A549 (cell line): Measurements from ENCODE around the gene ERN1.

Source experiments
- FOSL2 ChIP-seq, 2 experiments: fragments of 450-650 bp in 1 of 2; fragments of >200 bp in 1 of 2; sonication (Bioruptor Twin) in 1 of 2; formaldehyde crosslinking; IDR thresholded peaks; 2 replicates each; pipeline versions ENCODE4 v1.5.0 to v1.6.1; 2016 to 2020; ENCODE audit warnings: mild to moderate bottlenecking in 1 of 2, moderate library complexity in 1 of 2
- JUNB ChIP-seq: fragments of >200 bp; sonication (Bioruptor Twin); formaldehyde crosslinking; IDR thresholded peaks from 2 replicates; pipeline ENCODE4 v1.6.1; 2016
- PHF8 ChIP-seq: fragments of 200-600 bp; sonication (generic); IDR thresholded peaks from 2 replicates; pipeline ENCODE4 v1.6.1; 2016; ENCODE audit warnings: low read depth, mild to moderate bottlenecking, antibody characterized with exemption, moderate library complexity, borderline replicate concordance
- TF ChIP-seq, protein P1 (sequence below): fragments of >200 bp; sonication (Bioruptor Twin); formaldehyde crosslinking; IDR thresholded peaks from 3 replicates; pipeline ENCODE4 v1.5.1; 2016

- TF ChIP-seq, protein P1, sequence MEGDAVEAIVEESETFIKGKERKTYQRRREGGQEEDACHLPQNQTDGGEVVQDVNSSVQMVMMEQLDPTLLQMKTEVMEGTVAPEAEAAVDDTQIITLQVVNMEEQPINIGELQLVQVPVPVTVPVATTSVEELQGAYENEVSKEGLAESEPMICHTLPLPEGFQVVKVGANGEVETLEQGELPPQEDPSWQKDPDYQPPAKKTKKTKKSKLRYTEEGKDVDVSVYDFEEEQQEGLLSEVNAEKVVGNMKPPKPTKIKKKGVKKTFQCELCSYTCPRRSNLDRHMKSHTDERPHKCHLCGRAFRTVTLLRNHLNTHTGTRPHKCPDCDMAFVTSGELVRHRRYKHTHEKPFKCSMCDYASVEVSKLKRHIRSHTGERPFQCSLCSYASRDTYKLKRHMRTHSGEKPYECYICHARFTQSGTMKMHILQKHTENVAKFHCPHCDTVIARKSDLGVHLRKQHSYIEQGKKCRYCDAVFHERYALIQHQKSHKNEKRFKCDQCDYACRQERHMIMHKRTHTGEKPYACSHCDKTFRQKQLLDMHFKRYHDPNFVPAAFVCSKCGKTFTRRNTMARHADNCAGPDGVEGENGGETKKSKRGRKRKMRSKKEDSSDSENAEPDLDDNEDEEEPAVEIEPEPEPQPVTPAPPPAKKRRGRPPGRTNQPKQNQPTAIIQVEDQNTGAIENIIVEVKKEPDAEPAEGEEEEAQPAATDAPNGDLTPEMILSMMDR = no peak
- no peak for TF ChIP-seq PHF8
- no peak for TF ChIP-seq FOSL2 (IDR thresholded peaks at IDR 0.05)
- TF ChIP-seq FOSL2 (CRISPR knock-in tag; IDR thresholded peaks at IDR 0.05) = no peak
- TF ChIP-seq JUNB = no peak
Measured at GRCh38 chr17:64071111-64071510, 58.8 kb downstream of the ERN1 start.
